GM19452 (cell line): ENCODE results near the gene SLC23A1.
"Not testable (repeated sequence)": the region's sequence is repeated elsewhere in the genome, so short reads cannot be mapped to it uniquely, and the experiment has no call there.

ENCODE experiments used
- ATAC-seq: cut with Tn5 transposase; IDR thresholded peaks from one replicate; pipeline ENCODE4 v1.9.1; 2021; ENCODE audit not compliant: unreplicated experiment

The SLC23A1 gene

GRCh38 chr5:139371482-139372435 is 11.3 kb downstream of the SLC23A1 start:
- no peak for ATAC-seq

- ATAC-seq = no peak
Measured at GRCh38 chr5:139369181-139369580, 13.9 kb downstream of the SLC23A1 start.

GRCh38 chr5:139368613-139369012 is 14.5 kb downstream of the SLC23A1 start:
- ATAC-seq = no peak

- ATAC-seq = no peak
Measured at GRCh38 chr5:139364466-139364865, 18.6 kb downstream of the SLC23A1 start.

GRCh38 chr5:139363937-139364336 is 19.2 kb downstream of the SLC23A1 start:
- no peak for ATAC-seq

GRCh38 chr5:139361835-139362429 is 21.2 kb downstream of the SLC23A1 start:
- no peak for ATAC-seq

GRCh38 chr5:139360384-139360783 is 22.7 kb downstream of the SLC23A1 start:
- ATAC-seq = no peak

- no peak for ATAC-seq
Measured at GRCh38 chr5:139358064-139358463, 25.0 kb downstream of the SLC23A1 start.

- not testable (repeated sequence) for ATAC-seq
Measured at GRCh38 chr5:139355900-139356299, 27.2 kb downstream of the SLC23A1 start.

GRCh38 chr5:139354186-139354585 is 28.9 kb downstream of the SLC23A1 start:
- ATAC-seq = no peak

GRCh38 chr5:139347863-139348262 is 35.2 kb downstream of the SLC23A1 start:
- not testable (repeated sequence) for ATAC-seq

GRCh38 chr5:139345442-139345841 is 37.7 kb downstream of the SLC23A1 start:
- not testable (repeated sequence) for ATAC-seq

GRCh38 chr5:139344177-139344576 is 38.9 kb downstream of the SLC23A1 start:
- ATAC-seq = no peak

GRCh38 chr5:139343476-139343875 is 39.6 kb downstream of the SLC23A1 start:
- no peak for ATAC-seq

GRCh38 chr5:139342423-139342723 is 40.7 kb downstream of the SLC23A1 start:
- ATAC-seq = peak; percentile 42

- peak; percentile 93 for ATAC-seq
Measured at GRCh38 chr5:139341689-139342422, 41.2 kb downstream of the SLC23A1 start, which contains the start of gene PAIP2. Gene PAIP2, plus strand, starts transcription at chr5:139341854. Its CDS starts 21,931 bp downstream, at chr5:139363785.

- ATAC-seq = no peak
Measured at GRCh38 chr5:139341187-139341688, 41.9 kb downstream of the SLC23A1 start.

- no peak for ATAC-seq
Measured at GRCh38 chr5:139340051-139340450, 43.0 kb downstream of the SLC23A1 start.

GRCh38 chr5:139335811-139336210 is 47.3 kb downstream of the SLC23A1 start:
- no peak for ATAC-seq
